Measurements from ENCODE around the gene RXRA.

RXRA gene

GRCh38 chr9:134324359-134325095, 1.7 kb upstream of the RXRA start:
- DNase-seq (ENCODE audit: low read depth), result no peak

- no peak for DNase-seq (ENCODE audit: low read depth)
These were observed 1.0 kb upstream of the RXRA start for GRCh38 chr9:134325096-134325812.

- DNase-seq (ENCODE audit: low read depth), result no peak
These were observed 708 bp downstream of the RXRA start for GRCh38 chr9:134326724-134327601.

- no peak for DNase-seq (ENCODE audit: low read depth)
These were observed 1.5 kb downstream of the RXRA start for GRCh38 chr9:134327671-134328231.

- DNase-seq (ENCODE audit: low read depth), result no peak
These were observed 2.1 kb downstream of the RXRA start for GRCh38 chr9:134328341-134328840.

GRCh38 chr9:134328841-134329575, 2.8 kb downstream of the RXRA start:
- DNase-seq (ENCODE audit: low read depth), result no peak

- no peak for DNase-seq (ENCODE audit: low read depth)
These were observed 3.3 kb downstream of the RXRA start for GRCh38 chr9:134329576-134329855.

GRCh38 chr9:134329886-134330285, 3.6 kb downstream of the RXRA start:
- no peak for DNase-seq (ENCODE audit: low read depth)

GRCh38 chr9:134330590-134330989, 4.3 kb downstream of the RXRA start:
- no peak for DNase-seq (ENCODE audit: low read depth)

GRCh38 chr9:134331186-134332025, 5.2 kb downstream of the RXRA start:
- DNase-seq (ENCODE audit: low read depth), result no peak

- DNase-seq (ENCODE audit: low read depth), result no peak
These were observed 6.0 kb downstream of the RXRA start for GRCh38 chr9:134332266-134332665.

- DNase-seq (ENCODE audit: low read depth), result no peak
These were observed 6.6 kb downstream of the RXRA start for GRCh38 chr9:134332841-134333233.

- DNase-seq (ENCODE audit: low read depth), result no peak
These were observed 7.1 kb downstream of the RXRA start for GRCh38 chr9:134333234-134333873.

- no peak for DNase-seq (ENCODE audit: low read depth)
These were observed 7.8 kb downstream of the RXRA start for GRCh38 chr9:134333874-134334581.

GRCh38 chr9:134335061-134335460, 8.8 kb downstream of the RXRA start:
- DNase-seq (ENCODE audit: low read depth), result no peak

GRCh38 chr9:134335486-134336220, 9.4 kb downstream of the RXRA start:
- DNase-seq (ENCODE audit: low read depth), result no peak

GRCh38 chr9:134336228-134336627, 10.0 kb downstream of the RXRA start:
- DNase-seq (ENCODE audit: low read depth), result no peak

- no peak for DNase-seq (ENCODE audit: low read depth)
These were observed 10.7 kb downstream of the RXRA start for GRCh38 chr9:134336924-134337323.

GRCh38 chr9:134337469-134337868, 11.2 kb downstream of the RXRA start:
- DNase-seq (ENCODE audit: low read depth), result no peak

Measured in stimulated activated CD8-positive, alpha-beta memory T cell treated with anti-CD3 and anti-CD28 coated beads, Interleukin-12 subunit alpha, Interleukin-12 subunit beta, amount 100 ng/mL, for 4 hours (primary cell).